WTC11 (cell line): ENCODE results near the gene ELOVL7.

Experiments
- CREB1 ChIP-seq: sonication (generic); formaldehyde crosslinking; IDR thresholded peaks from 2 replicates; pipeline ENCODE4 v1.8.0; 2023; ENCODE audit warnings: mild to moderate bottlenecking, missing genetic modification reagents
- CREM ChIP-seq: sonication (generic); formaldehyde crosslinking; IDR thresholded peaks from 2 replicates; pipeline ENCODE4 v1.8.1; 2022; ENCODE audit warnings: mild to moderate bottlenecking, missing genetic modification reagents, moderate library complexity
- FOXK1 ChIP-seq: sonication (generic); formaldehyde crosslinking; IDR thresholded peaks from 2 replicates; pipeline ENCODE4 v1.8.0; 2022; ENCODE audit warnings: mild to moderate bottlenecking, moderate library complexity, missing genetic modification reagents
- NR1H2 ChIP-seq: sonication (generic); formaldehyde crosslinking; IDR thresholded peaks from 2 replicates; pipeline ENCODE4 v1.9.0; 2021; ENCODE audit warnings: mild to moderate bottlenecking, moderate library complexity, missing genetic modification reagents
- NR2C2 ChIP-seq: sonication (generic); formaldehyde crosslinking; IDR thresholded peaks from 2 replicates; pipeline ENCODE4 v1.8.0; 2022; ENCODE audit warnings: mild to moderate bottlenecking, missing genetic modification reagents
- SP1 ChIP-seq: sonication (generic); formaldehyde crosslinking; conservative IDR thresholded peaks from 2 replicates; pipeline ENCODE4 v1.8.1; 2022; ENCODE audit warnings: missing genetic modification reagents
- USF2 ChIP-seq: sonication (generic); formaldehyde crosslinking; IDR thresholded peaks from 2 replicates; pipeline ENCODE4 v1.8.1; 2023; ENCODE audit warnings: mild to moderate bottlenecking, missing genetic modification reagents, moderate library complexity
- ZBTB21 ChIP-seq: sonication (generic); formaldehyde crosslinking; IDR thresholded peaks from 2 replicates; pipeline ENCODE4 v1.8.1; 2023; ENCODE audit warnings: mild to moderate bottlenecking, missing genetic modification reagents, borderline replicate concordance
- TF ChIP-seq, protein P1 (sequence below): fragments of 200-600 bp; IDR thresholded peaks from 2 replicates; pipeline ENCODE4 v1.8.0; 2022; ENCODE audit warnings: antibody characterized with exemption
- TF ChIP-seq, protein P2 (sequence below): sonication (generic); formaldehyde crosslinking; IDR thresholded peaks from 2 replicates; pipeline ENCODE4 v1.8.1; 2022; ENCODE audit warnings: missing genetic modification reagents, borderline replicate concordance
- TF ChIP-seq, protein P3 (sequence below): sonication (generic); formaldehyde crosslinking; conservative IDR thresholded peaks from 2 replicates; pipeline ENCODE4 v1.8.1; 2022; ENCODE audit warnings: mild to moderate bottlenecking, missing genetic modification reagents

- TF ChIP-seq, protein P1, sequence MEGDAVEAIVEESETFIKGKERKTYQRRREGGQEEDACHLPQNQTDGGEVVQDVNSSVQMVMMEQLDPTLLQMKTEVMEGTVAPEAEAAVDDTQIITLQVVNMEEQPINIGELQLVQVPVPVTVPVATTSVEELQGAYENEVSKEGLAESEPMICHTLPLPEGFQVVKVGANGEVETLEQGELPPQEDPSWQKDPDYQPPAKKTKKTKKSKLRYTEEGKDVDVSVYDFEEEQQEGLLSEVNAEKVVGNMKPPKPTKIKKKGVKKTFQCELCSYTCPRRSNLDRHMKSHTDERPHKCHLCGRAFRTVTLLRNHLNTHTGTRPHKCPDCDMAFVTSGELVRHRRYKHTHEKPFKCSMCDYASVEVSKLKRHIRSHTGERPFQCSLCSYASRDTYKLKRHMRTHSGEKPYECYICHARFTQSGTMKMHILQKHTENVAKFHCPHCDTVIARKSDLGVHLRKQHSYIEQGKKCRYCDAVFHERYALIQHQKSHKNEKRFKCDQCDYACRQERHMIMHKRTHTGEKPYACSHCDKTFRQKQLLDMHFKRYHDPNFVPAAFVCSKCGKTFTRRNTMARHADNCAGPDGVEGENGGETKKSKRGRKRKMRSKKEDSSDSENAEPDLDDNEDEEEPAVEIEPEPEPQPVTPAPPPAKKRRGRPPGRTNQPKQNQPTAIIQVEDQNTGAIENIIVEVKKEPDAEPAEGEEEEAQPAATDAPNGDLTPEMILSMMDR, result no peak
- no peak for TF ChIP-seq NR2C2 (CRISPR knock-in tag)
- no peak for TF ChIP-seq ZBTB21 (CRISPR knock-in tag)
- no peak for TF ChIP-seq SP1 (CRISPR knock-in tag)
- no peak for TF ChIP-seq FOXK1
- TF ChIP-seq CREB1 (CRISPR knock-in tag), result no peak
- TF ChIP-seq, protein P2, sequence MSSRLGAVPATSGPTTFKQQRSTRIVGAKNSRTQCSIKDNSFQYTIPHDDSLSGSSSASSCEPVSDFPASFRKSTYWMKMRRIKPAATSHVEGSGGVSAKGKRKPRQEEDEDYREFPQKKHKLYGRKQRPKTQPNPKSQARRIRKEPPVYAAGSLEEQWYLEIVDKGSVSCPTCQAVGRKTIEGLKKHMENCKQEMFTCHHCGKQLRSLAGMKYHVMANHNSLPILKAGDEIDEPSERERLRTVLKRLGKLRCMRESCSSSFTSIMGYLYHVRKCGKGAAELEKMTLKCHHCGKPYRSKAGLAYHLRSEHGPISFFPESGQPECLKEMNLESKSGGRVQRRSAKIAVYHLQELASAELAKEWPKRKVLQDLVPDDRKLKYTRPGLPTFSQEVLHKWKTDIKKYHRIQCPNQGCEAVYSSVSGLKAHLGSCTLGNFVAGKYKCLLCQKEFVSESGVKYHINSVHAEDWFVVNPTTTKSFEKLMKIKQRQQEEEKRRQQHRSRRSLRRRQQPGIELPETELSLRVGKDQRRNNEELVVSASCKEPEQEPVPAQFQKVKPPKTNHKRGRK (CRISPR knock-in tag), result no peak
- TF ChIP-seq CREM, result no peak
- TF ChIP-seq, protein P3, sequence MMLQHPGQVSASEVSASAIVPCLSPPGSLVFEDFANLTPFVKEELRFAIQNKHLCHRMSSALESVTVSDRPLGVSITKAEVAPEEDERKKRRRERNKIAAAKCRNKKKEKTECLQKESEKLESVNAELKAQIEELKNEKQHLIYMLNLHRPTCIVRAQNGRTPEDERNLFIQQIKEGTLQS, result no peak
- no peak for TF ChIP-seq NR1H2 (CRISPR knock-in tag)
- no peak for TF ChIP-seq USF2 (CRISPR knock-in tag)
Measured at GRCh38 chr5:60805463-60805862, 38.6 kb downstream of the ELOVL7 start.
